ENCODE measurements around the gene HMCN2.

Gene HMCN2

DNA sequence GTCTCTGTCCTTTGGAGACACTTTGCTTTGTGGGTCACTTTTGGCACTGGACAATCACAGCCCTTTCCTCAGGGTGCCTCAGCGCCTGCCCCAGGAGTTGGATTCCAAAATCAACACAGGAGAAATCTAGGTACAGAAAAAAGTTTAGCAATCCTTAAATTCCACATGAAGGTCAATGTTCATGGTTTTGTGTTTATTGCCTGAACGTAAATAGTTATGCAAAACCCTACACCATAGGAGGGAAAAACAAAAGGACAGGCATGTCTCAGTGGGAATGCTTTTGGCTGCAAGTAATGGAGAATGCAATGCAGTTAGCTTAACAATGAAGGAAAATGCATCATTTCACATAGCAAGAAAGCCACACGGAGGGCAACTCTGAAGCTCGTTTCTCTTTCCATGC, 6.5 kb upstream of the HMCN2 start:
- Histone ChIP-seq H3K9ac (no peak overlapping the region), H3K79me2 (ENCODE audit: insufficient read depth, low read depth) (no peaks in the 10 kb centered on the region), H3K4me2 (no peak overlapping the region), H3K4me3 (IDR thresholded peaks at IDR 0.05; ENCODE audit: insufficient read depth, low read depth, low read length) (no peak overlapping the region), H3K27me3 (ENCODE audit: insufficient read depth, low read depth) (peaks cover 56% of the 10 kb centered on the region), H4K20me1 (ENCODE audit: insufficient read depth) (no peaks in the 10 kb centered on the region), H3K4me1 (ENCODE audit: low read depth, poor library complexity, severe bottlenecking) (no peaks in the 10 kb centered on the region), H2AFZ (ENCODE audit: low read depth) (no peak overlapping the region), H3K36me3 (ENCODE audit: insufficient read depth) (no peaks in the 10 kb centered on the region), H3K27ac (no peak overlapping the region)
- TF ChIP-seq, protein P1, sequence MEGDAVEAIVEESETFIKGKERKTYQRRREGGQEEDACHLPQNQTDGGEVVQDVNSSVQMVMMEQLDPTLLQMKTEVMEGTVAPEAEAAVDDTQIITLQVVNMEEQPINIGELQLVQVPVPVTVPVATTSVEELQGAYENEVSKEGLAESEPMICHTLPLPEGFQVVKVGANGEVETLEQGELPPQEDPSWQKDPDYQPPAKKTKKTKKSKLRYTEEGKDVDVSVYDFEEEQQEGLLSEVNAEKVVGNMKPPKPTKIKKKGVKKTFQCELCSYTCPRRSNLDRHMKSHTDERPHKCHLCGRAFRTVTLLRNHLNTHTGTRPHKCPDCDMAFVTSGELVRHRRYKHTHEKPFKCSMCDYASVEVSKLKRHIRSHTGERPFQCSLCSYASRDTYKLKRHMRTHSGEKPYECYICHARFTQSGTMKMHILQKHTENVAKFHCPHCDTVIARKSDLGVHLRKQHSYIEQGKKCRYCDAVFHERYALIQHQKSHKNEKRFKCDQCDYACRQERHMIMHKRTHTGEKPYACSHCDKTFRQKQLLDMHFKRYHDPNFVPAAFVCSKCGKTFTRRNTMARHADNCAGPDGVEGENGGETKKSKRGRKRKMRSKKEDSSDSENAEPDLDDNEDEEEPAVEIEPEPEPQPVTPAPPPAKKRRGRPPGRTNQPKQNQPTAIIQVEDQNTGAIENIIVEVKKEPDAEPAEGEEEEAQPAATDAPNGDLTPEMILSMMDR (conservative IDR thresholded peaks at IDR 0.05; ENCODE audit: low read depth, low read length) = no peak

GRCh38 chr9:130260816-130261765, 4.5 kb upstream of the HMCN2 start:
- TF ChIP-seq, protein P1 (conservative IDR thresholded peaks at IDR 0.05; ENCODE audit: low read depth, low read length) = no peak
- no peak overlapping the region for H3K9ac ChIP-seq
- H3K36me3 ChIP-seq (ENCODE audit: insufficient read depth) = no peaks in the 10 kb centered on the region
- peaks cover 67% of the 10 kb centered on the region for H3K27me3 ChIP-seq (ENCODE audit: insufficient read depth, low read depth)
- H3K4me2 ChIP-seq = no peak overlapping the region
- no peaks in the 10 kb centered on the region for H3K79me2 ChIP-seq (ENCODE audit: insufficient read depth, low read depth)
- no peak overlapping the region for H2AFZ ChIP-seq (ENCODE audit: low read depth)
- H4K20me1 ChIP-seq (ENCODE audit: insufficient read depth) = no peaks in the 10 kb centered on the region
- no peak overlapping the region for H3K27ac ChIP-seq
- H3K4me1 ChIP-seq (ENCODE audit: low read depth, poor library complexity, severe bottlenecking) = no peaks in the 10 kb centered on the region
- no peak overlapping the region for H3K4me3 ChIP-seq (IDR thresholded peaks at IDR 0.05; ENCODE audit: insufficient read depth, low read depth, low read length)

- Histone ChIP-seq H3K36me3 (ENCODE audit: insufficient read depth) (no peaks in the 10 kb centered on the region), H3K4me3 (IDR thresholded peaks at IDR 0.05; ENCODE audit: insufficient read depth, low read depth, low read length) (no peak overlapping the region), H3K9ac (no peak overlapping the region), H3K27ac (no peak overlapping the region), H3K4me2 (no peak overlapping the region), H4K20me1 (ENCODE audit: insufficient read depth) (no peaks in the 10 kb centered on the region), H2AFZ (ENCODE audit: low read depth) (no peak overlapping the region), H3K79me2 (ENCODE audit: insufficient read depth, low read depth) (no peaks in the 10 kb centered on the region), H3K4me1 (ENCODE audit: low read depth, poor library complexity, severe bottlenecking) (no peaks in the 10 kb centered on the region), H3K27me3 (ENCODE audit: insufficient read depth, low read depth) (peaks cover 77% of the 10 kb centered on the region)
- TF ChIP-seq, protein P1 (conservative IDR thresholded peaks at IDR 0.05; ENCODE audit: low read depth, low read length) = no peak
Measured at GRCh38 chr9:130262061-130262745, 3.4 kb upstream of the HMCN2 start.

- Histone ChIP-seq H4K20me1 (ENCODE audit: insufficient read depth) (no peaks in the 10 kb centered on the region), H3K36me3 (ENCODE audit: insufficient read depth) (no peaks in the 10 kb centered on the region), H3K4me2 (no peak overlapping the region), H3K79me2 (ENCODE audit: insufficient read depth, low read depth) (no peaks in the 10 kb centered on the region), H2AFZ (ENCODE audit: low read depth) (no peak overlapping the region), H3K27me3 (ENCODE audit: insufficient read depth, low read depth) (peaks cover 83% of the 10 kb centered on the region), H3K27ac (no peak overlapping the region), H3K4me3 (IDR thresholded peaks at IDR 0.05; ENCODE audit: insufficient read depth, low read depth, low read length) (no peak overlapping the region), H3K4me1 (ENCODE audit: low read depth, poor library complexity, severe bottlenecking) (no peaks in the 10 kb centered on the region), H3K9ac (no peak overlapping the region)
- TF ChIP-seq, protein P1 (conservative IDR thresholded peaks at IDR 0.05; ENCODE audit: low read depth, low read length) = no peak
Measured at GRCh38 chr9:130262771-130263170, 2.8 kb upstream of the HMCN2 start.
